ENCODE data around the gene LRFN2. TPM values are rescaled to one million over a fixed set of nuclear protein-coding genes. Genes with fewer than 3 reads are reported as not detected.

Gene LRFN2
- polyA plus RNA-seq, 3 donors: not detected

DNA sequence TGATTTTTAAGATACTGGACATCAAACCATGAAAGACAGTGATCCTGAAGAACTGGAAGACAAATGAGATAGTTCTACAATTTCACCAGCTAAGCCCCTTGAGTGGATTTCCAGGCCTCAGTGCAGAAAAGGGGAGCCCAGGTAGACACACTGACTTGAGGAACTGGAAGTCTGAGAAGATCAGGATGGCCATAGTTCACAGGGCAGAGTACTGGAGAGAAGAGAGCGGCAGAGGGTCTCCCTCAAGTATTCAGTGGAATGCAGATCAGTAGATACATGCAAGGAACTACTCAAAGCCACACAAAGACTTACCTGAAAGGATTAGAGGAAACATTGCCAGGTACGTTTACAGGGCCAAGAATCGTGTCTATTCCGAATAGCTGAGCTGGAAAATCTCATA, 224.3 kb downstream of the LRFN2 start:
- Mint-ChIP-seq H3K9me3 (peaks cover 0 to 10% (median 3%) of the 10 kb centered on the region in 7 donors), H3K4me3 (no peak overlapping the region), H3K27me3 (ENCODE audit: low read depth in 3 of 3) (peaks cover 3 to 6% (median 5%) of the 10 kb centered on the region in 3 donors), H3K36me3 (no peaks in the 10 kb centered on the region), H3K4me1 (no peaks in the 10 kb centered on the region), H3K27ac (no peak overlapping the region)
- H3K27me3 ChIP-seq (ENCODE audit: control insufficient read depth in 2 of 2, insufficient read depth in 2 of 2, low read length in 2 of 2): no peaks in the 10 kb centered on the region
- H2AFZ ChIP-seq (ENCODE audit: insufficient read depth, low read depth, low read length, poor library complexity, severe bottlenecking): no peak overlapping the region
- H3K9ac ChIP-seq (ENCODE audit: insufficient read depth, low read length, poor library complexity, severe bottlenecking): no peak overlapping the region
- H4K20me1 ChIP-seq (ENCODE audit: insufficient read depth, low read length): no peaks in the 10 kb centered on the region
- no peak overlapping the region for H3K4me3 ChIP-seq (replicated peaks in 1 of 3; ENCODE audit: low read depth in 2 of 3, low read length in 3 of 3)
- DNase-seq: no peak
- no peak overlapping the region for H3K27ac ChIP-seq (ENCODE audit: low read depth in 1 of 2, low read length in 2 of 2)
- H3K4me2 ChIP-seq (replicated peaks; ENCODE audit: extremely low read depth, low read length, poor library complexity, severe bottlenecking): no peak overlapping the region
- H3K36me3 ChIP-seq (replicated peaks in 1 of 2; ENCODE audit: control insufficient read depth in 1 of 2, insufficient read depth in 2 of 2, low read length in 2 of 2): no peaks in the 10 kb centered on the region
- no peaks in the 10 kb centered on the region for H3K4me1 ChIP-seq (ENCODE audit: control insufficient read depth in 1 of 2, insufficient read depth in 2 of 2, low read length in 2 of 2)
- peaks cover 0 to 4% of the 10 kb centered on the region in 2 donors for H3K9me3 ChIP-seq (replicated peaks in 1 of 2; ENCODE audit: control insufficient read depth in 1 of 2, insufficient read depth in 1 of 2, low read length in 2 of 2)
- WGBS (ENCODE audit: insufficient coverage): 100% methylated on average over 3 of the region's 4 CpGs
- TF ChIP-seq, protein P1, sequence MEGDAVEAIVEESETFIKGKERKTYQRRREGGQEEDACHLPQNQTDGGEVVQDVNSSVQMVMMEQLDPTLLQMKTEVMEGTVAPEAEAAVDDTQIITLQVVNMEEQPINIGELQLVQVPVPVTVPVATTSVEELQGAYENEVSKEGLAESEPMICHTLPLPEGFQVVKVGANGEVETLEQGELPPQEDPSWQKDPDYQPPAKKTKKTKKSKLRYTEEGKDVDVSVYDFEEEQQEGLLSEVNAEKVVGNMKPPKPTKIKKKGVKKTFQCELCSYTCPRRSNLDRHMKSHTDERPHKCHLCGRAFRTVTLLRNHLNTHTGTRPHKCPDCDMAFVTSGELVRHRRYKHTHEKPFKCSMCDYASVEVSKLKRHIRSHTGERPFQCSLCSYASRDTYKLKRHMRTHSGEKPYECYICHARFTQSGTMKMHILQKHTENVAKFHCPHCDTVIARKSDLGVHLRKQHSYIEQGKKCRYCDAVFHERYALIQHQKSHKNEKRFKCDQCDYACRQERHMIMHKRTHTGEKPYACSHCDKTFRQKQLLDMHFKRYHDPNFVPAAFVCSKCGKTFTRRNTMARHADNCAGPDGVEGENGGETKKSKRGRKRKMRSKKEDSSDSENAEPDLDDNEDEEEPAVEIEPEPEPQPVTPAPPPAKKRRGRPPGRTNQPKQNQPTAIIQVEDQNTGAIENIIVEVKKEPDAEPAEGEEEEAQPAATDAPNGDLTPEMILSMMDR (IDR thresholded peaks at IDR 0.05): no peak
- intact Hi-C loops (cut with micrococcal nuclease): no loop called here
- H3K79me2 ChIP-seq (ENCODE audit: insufficient read depth, low read length): no peaks in the 10 kb centered on the region

DNA sequence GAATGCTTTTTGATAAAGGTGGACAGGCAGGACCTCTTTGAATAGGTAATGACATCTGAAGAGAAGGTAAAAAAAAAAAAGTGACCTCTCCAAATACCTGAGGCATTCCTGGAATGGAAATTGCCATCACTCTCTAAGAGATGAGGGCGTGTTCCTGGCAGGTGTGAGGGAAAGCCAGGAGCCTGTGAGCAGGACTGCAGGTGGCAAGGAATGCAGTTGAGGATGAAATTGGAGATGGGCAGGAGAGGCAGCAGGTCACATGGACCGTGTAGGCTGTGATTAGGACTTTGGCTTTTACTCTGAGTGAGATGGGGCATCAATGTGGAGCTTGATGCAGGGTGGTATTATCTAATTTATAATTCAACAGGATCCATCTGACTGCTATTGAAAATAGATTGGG, 227.4 kb downstream of the LRFN2 start:
- Histone ChIP-seq H3K4me1 (ENCODE audit: control insufficient read depth in 1 of 2, insufficient read depth in 2 of 2, low read length in 2 of 2) (no peaks in the 10 kb centered on the region), H3K36me3 (replicated peaks in 1 of 2; ENCODE audit: control insufficient read depth in 1 of 2, insufficient read depth in 2 of 2, low read length in 2 of 2) (no peaks in the 10 kb centered on the region), H3K27me3 (ENCODE audit: control insufficient read depth in 2 of 2, insufficient read depth in 2 of 2, low read length in 2 of 2) (no peaks in the 10 kb centered on the region), H3K9me3 (replicated peaks in 1 of 2; ENCODE audit: control insufficient read depth in 1 of 2, insufficient read depth in 1 of 2, low read length in 2 of 2) (no peaks in the 10 kb centered on the region), H2AFZ (ENCODE audit: insufficient read depth, low read depth, low read length, poor library complexity, severe bottlenecking) (no peak overlapping the region), H3K79me2 (ENCODE audit: insufficient read depth, low read length) (no peaks in the 10 kb centered on the region), H3K4me3 (replicated peaks in 1 of 3; ENCODE audit: low read depth in 2 of 3, low read length in 3 of 3) (no peak overlapping the region), H4K20me1 (ENCODE audit: insufficient read depth, low read length) (no peaks in the 10 kb centered on the region), H3K27ac (ENCODE audit: low read depth in 1 of 2, low read length in 2 of 2) (no peak overlapping the region), H3K9ac (ENCODE audit: insufficient read depth, low read length, poor library complexity, severe bottlenecking) (no peak overlapping the region), H3K4me2 (replicated peaks; ENCODE audit: extremely low read depth, low read length, poor library complexity, severe bottlenecking) (no peak overlapping the region)
- Mint-ChIP-seq H3K4me1 (no peaks in the 10 kb centered on the region), H3K4me3 (no peak overlapping the region), H3K27ac (no peak overlapping the region), H3K36me3 (no peaks in the 10 kb centered on the region), H3K9me3 (peaks cover 0 to 5% (median 1%) of the 10 kb centered on the region in 7 donors), H3K27me3 (ENCODE audit: low read depth in 3 of 3) (peaks cover 1 to 6% (median 5%) of the 10 kb centered on the region in 3 donors)
- no peak for DNase-seq
- intact Hi-C loops (cut with micrococcal nuclease): no loop called here
- TF ChIP-seq, protein P1 (IDR thresholded peaks at IDR 0.05): no peak
- 100% methylated on average over 1 of the region's 2 CpGs for WGBS (ENCODE audit: insufficient coverage)

Measured in CD14-positive monocyte (primary cell).